ENCODE data around the gene NTN3. TPM values are rescaled to one million over a fixed set of nuclear protein-coding genes. Genes with fewer than 3 reads are reported as not detected.

NTN3 gene
- total and polyA plus RNA-seq, 3 donors from 2014 or later, result 1.1 to 1.7 TPM; not detected in 1

GRCh38 chr16:2511128-2511800 is 40.2 kb downstream of the NTN3 start:
- H3K4me1 ChIP-seq, result peaks cover 26% of the 10 kb centered on the region
- no peak overlapping the region for H3K27ac ChIP-seq
- WGBS, 2 donors, result 53 to 66% methylated on average over 24 of the region's 24 CpGs
- H3K36me3 ChIP-seq (ENCODE audit: low read depth, missing control alignments), result no peaks in the 10 kb centered on the region
- TF ChIP-seq POLR2A (IDR thresholded peaks at IDR 0.05) (no peak), CTCF (IDR thresholded peaks at IDR 0.05) (no peak)
- DNase-seq, result peak; percentile 61
- H3K9me3 ChIP-seq, result no peaks in the 10 kb centered on the region
- no peak overlapping the region for H3K4me3 ChIP-seq
- intact Hi-C loops (cut with DNase I; ENCODE audit: low total_unique reads), result no loop called here
- no peaks in the 10 kb centered on the region for H3K27me3 ChIP-seq

- Histone ChIP-seq H3K36me3 (ENCODE audit: low read depth, missing control alignments) (no peaks in the 10 kb centered on the region), H3K27ac (peak overlapping the region in 1 of 2 donors; percentile 99), H3K9me3 (no peaks in the 10 kb centered on the region), H3K4me3 (peak overlapping the region in 1 of 2 donors; percentile 98), H3K27me3 (no peaks in the 10 kb centered on the region), H3K4me1 (peaks cover 35% of the 10 kb centered on the region)
- intact Hi-C loops (cut with DNase I; ENCODE audit: low total_unique reads), result no loop called here
- no peak for TF ChIP-seq POLR2A (IDR thresholded peaks at IDR 0.05)
- TF ChIP-seq CTCF (IDR thresholded peaks at IDR 0.05), result no peak
- 81 to 86% methylated on average over 17 of the region's 17 CpGs for WGBS, 2 donors
- no peak for DNase-seq
Observed at GRCh38 chr16:2511996-2512734, 41.1 kb downstream of the NTN3 start.

GRCh38 chr16:2512735-2513404 is 41.8 kb downstream of the NTN3 start:
- H3K27me3 ChIP-seq, result no peaks in the 10 kb centered on the region
- no peaks in the 10 kb centered on the region for H3K36me3 ChIP-seq (ENCODE audit: low read depth, missing control alignments)
- no peak for DNase-seq
- intact Hi-C loops (cut with DNase I; ENCODE audit: low total_unique reads), result no loop called here
- WGBS, 2 donors, result 17 to 19% methylated on average over 10 to 15 of the region's 15 CpGs
- H3K4me1 ChIP-seq, result peaks cover 42% of the 10 kb centered on the region
- TF ChIP-seq POLR2A (IDR thresholded peaks at IDR 0.05), result no peak
- no peak for TF ChIP-seq CTCF (IDR thresholded peaks at IDR 0.05)
- peak overlapping the region; percentile 98 to 99 for H3K27ac ChIP-seq
- no peaks in the 10 kb centered on the region for H3K9me3 ChIP-seq
- H3K4me3 ChIP-seq, result peak overlapping the region; percentile 98 to 99

GRCh38 chr16:2513405-2514332 is 42.6 kb downstream of the NTN3 start, which contains the start of gene ATP6V0C:
Gene ATP6V0C, plus strand, starts transcription at chr16:2513952. Its CDS starts 152 bp downstream, at chr16:2514104.
- 0 to 2% methylated on average over 7 to 84 of the region's 122 CpGs for WGBS, 2 donors
- intact Hi-C loops (cut with DNase I; ENCODE audit: low total_unique reads), result no loop called here
- peak; percentile 96 for DNase-seq
- TF ChIP-seq POLR2A (IDR thresholded peaks at IDR 0.05), result peak; percentile 65
- peak in 1 of 3 experiments; percentile 8 for TF ChIP-seq CTCF (IDR thresholded peaks at IDR 0.05)
- H3K4me3 ChIP-seq, result peak within 1 kb of the TSS; percentile 98 to 99
- H3K27me3 ChIP-seq, result no peaks in the 10 kb centered on the region
- H3K4me1 ChIP-seq, result peaks cover 50% of the 10 kb centered on the region
- H3K27ac ChIP-seq, result peak within 1 kb of the TSS; percentile 98 to 99
- H3K9me3 ChIP-seq, result no peaks in the 10 kb centered on the region
- H3K36me3 ChIP-seq (ENCODE audit: low read depth, missing control alignments), result no peaks in the 10 kb centered on the region
